ENCODE results near the gene ARRDC5.
A peak's percentile ranks its signal among the peaks of the same experiment; 100 is the strongest.
"Not testable (repeated sequence)": the region's sequence is repeated elsewhere in the genome, so short reads cannot be mapped to it uniquely, and the experiment has no call there.

Gene ARRDC5

GRCh38 chr19:4868286-4868834, 34.3 kb downstream of the ARRDC5 start:
- TF ChIP-seq CTCF (IDR thresholded peaks at IDR 0.05; ENCODE audit: control insufficient read depth, insufficient read depth, low read depth, low read length, missing control alignments): no peak
- H3K4me3 ChIP-seq (ENCODE audit: control insufficient read depth, low read depth, low read length): no peak overlapping the region
- no peak for DNase-seq (ENCODE audit: low read depth)

GRCh38 chr19:4867534-4868285, 35.0 kb downstream of the ARRDC5 start, which contains the start of gene PLIN3:
Gene PLIN3 (minus strand): TSS chr19:4867667. CDS start chr19:4861394, 6,273 bp downstream.
- H3K4me3 ChIP-seq (ENCODE audit: control insufficient read depth, low read depth, low read length): peak within 1 kb of the TSS; percentile 82
- peak; percentile 81 for DNase-seq (ENCODE audit: low read depth)
- TF ChIP-seq CTCF (IDR thresholded peaks at IDR 0.05; ENCODE audit: control insufficient read depth, insufficient read depth, low read depth, low read length, missing control alignments): no peak

GRCh38 chr19:4866595-4867424, 35.9 kb downstream of the ARRDC5 start:
- H3K4me3 ChIP-seq (ENCODE audit: control insufficient read depth, low read depth, low read length): peak overlapping the region; percentile 82
- TF ChIP-seq CTCF (IDR thresholded peaks at IDR 0.05; ENCODE audit: control insufficient read depth, insufficient read depth, low read depth, low read length, missing control alignments): no peak
- DNase-seq (ENCODE audit: low read depth): no peak

GRCh38 chr19:4861147-4861546, 41.5 kb downstream of the ARRDC5 start:
- H3K4me3 ChIP-seq (ENCODE audit: control insufficient read depth, low read depth, low read length): no peak overlapping the region
- no peak for DNase-seq (ENCODE audit: low read depth)
- TF ChIP-seq CTCF (IDR thresholded peaks at IDR 0.05; ENCODE audit: control insufficient read depth, insufficient read depth, low read depth, low read length, missing control alignments): no peak

- TF ChIP-seq CTCF (IDR thresholded peaks at IDR 0.05; ENCODE audit: control insufficient read depth, insufficient read depth, low read depth, low read length, missing control alignments): no peak
- H3K4me3 ChIP-seq (ENCODE audit: control insufficient read depth, low read depth, low read length): no peak overlapping the region
- DNase-seq (ENCODE audit: low read depth): no peak
Measured at GRCh38 chr19:4859697-4860096, 43.0 kb downstream of the ARRDC5 start.

GRCh38 chr19:4856468-4856867, 46.2 kb downstream of the ARRDC5 start:
- DNase-seq (ENCODE audit: low read depth): not testable (repeated sequence)

GRCh38 chr19:4853506-4853905, 49.2 kb downstream of the ARRDC5 start:
- H3K4me3 ChIP-seq (ENCODE audit: control insufficient read depth, low read depth, low read length); DNase-seq (ENCODE audit: low read depth): not testable (repeated sequence)

More at GRCh38 chr19:4856468-4856867, 46.2 kb downstream of the ARRDC5 start:
- H3K4me3 ChIP-seq (ENCODE audit: control insufficient read depth, low read depth, low read length): not testable (repeated sequence)
